Upper lobe of left lung (tissue), 6 donors: ENCODE measurements around the gene D2HGDH. TPM values are rescaled to one million over a fixed set of nuclear protein-coding genes. Genes with fewer than 3 reads are reported as not detected.

Source experiments
- ATAC-seq, 2 donors: fragments of 200-7000 bp; cut with Tn5 transposase; one replicate each; pipeline ENCODE4 v1.9.1; 2022; ENCODE audit warnings: mild to moderate bottlenecking in 2 of 2, moderate library complexity in 2 of 2; ENCODE audit not compliant: low FRiP score in 2 of 2
- DNase-seq, 2 donors: peaks; one replicate each; pipeline ENCODE4 v3.0.0-alpha.2; 2019 to 2020
- H3K27ac ChIP-seq, 4 donors: fragments of 200-600 bp; sonication (generic); one replicate each; pipeline ENCODE4 v1.5.1; 2016 to 2019
- H3K27me3 ChIP-seq, 4 donors: fragments of 200-600 bp; sonication (generic); one replicate each; pipeline ENCODE4 v1.5.1; 2017 to 2019
- H3K36me3 ChIP-seq, 4 donors: fragments of 200-600 bp; sonication (generic); one replicate each; pipeline ENCODE4 v1.5.1; 2016 to 2019
- H3K4me1 ChIP-seq, 4 donors: fragments of 200-600 bp; sonication (generic); one replicate each; pipeline ENCODE4 v1.5.1; 2018 to 2019
- H3K4me3 ChIP-seq, 4 donors: fragments of 200-600 bp; sonication (generic); one replicate each; pipeline ENCODE4 v1.5.1; 2017 to 2019; ENCODE audit warnings: mild to moderate bottlenecking in 2 of 4, moderate library complexity in 1 of 4
- H3K9me3 ChIP-seq, 4 donors: fragments of 200-600 bp; sonication (generic); one replicate each; pipeline ENCODE4 v1.5.1; 2018 to 2019
- CTCF ChIP-seq, 6 experiments: fragments of 450-650 bp in 4 of 6; fragments of 200-600 bp in 2 of 6; sonication (generic) in 2 of 6; IDR thresholded peaks; one replicate each; pipeline ENCODE4 v1.5.1; 2016 to 2019; ENCODE audit warnings: antibody characterized with exemption in 6 of 6
- EP300 ChIP-seq, 4 donors: sonication (generic); formaldehyde crosslinking; IDR thresholded peaks; one replicate each; pipeline ENCODE4 v1.5.1; 2017; ENCODE audit warnings: antibody characterized with exemption in 4 of 4, control low read depth in 2 of 4
- POLR2A ChIP-seq, 4 donors: fragments of 450-650 bp; IDR thresholded peaks; one replicate each; pipeline ENCODE4 v1.5.1; 2016 to 2017; ENCODE audit warnings: antibody characterized with exemption in 4 of 4, mild to moderate bottlenecking in 2 of 4
- POLR2AphosphoS5 ChIP-seq, 2 donors: sonication (generic); formaldehyde crosslinking; IDR thresholded peaks; one replicate each; pipeline ENCODE4 v1.5.1; 2017; ENCODE audit warnings: antibody characterized with exemption in 2 of 2
- whole genome bisulfite sequencing, 2 donors: methylation state at CpG; one replicate each; pipeline ENCODE4 v1.1.5; 2017 to 2018; 5-methylcytosine and 5-hydroxymethylcytosine counted together
- total RNA-seq, 6 donors: library from RNA; depleted of rRNA in 4 of 6; stranded (reverse); fragments of >200 nt in 4 of 6; gene quantifications; one replicate each; pipeline versions ENCODE4 v1.1.0 to v1.2.1, GENCODE V29; 2016 to 2021
- donor health status: DM: no; HTN: no; CAD: no; lungs with moderate emphysema.
- donor health status: DM: no; HTN: yes; CAD: no; lungs with severe emphysema.

D2HGDH gene
- total RNA-seq, 6 donors from 2014 or later: 12.5 to 155 (median 35.8) TPM

GRCh38 chr2:241808721-241809382 lies 74.4 kb downstream of the D2HGDH start, which contains the start of gene NEU4:
Gene NEU4 (plus strand): TSS chr2:241809193. CDS start chr2:241814485, 5,292 bp downstream.
- TF ChIP-seq CTCF (IDR thresholded peaks at IDR 0.05): no peak
- no peak for TF ChIP-seq POLR2A (IDR thresholded peaks at IDR 0.05)
- no peak for TF ChIP-seq EP300 (IDR thresholded peaks at IDR 0.05)
- no peak for TF ChIP-seq POLR2AphosphoS5 (IDR thresholded peaks at IDR 0.05)
- no peak within 1 kb of the TSS for H3K27ac ChIP-seq

GRCh38 chr2:241809383-241810306 lies 75.2 kb downstream of the D2HGDH start:
- Histone ChIP-seq H3K27me3 (peaks cover 0 to under 1% (median under 1%) of the 10 kb centered on the region in 4 donors), H3K4me3 (no peak overlapping the region), H3K9me3 (no peaks in the 10 kb centered on the region), H3K4me1 (peaks cover under 1 to 2% (median 2%) of the 10 kb centered on the region in 4 donors), H3K36me3 (no peaks in the 10 kb centered on the region), H3K27ac (no peak overlapping the region)
- peak in 1 of 2 donors; percentile 63 for DNase-seq
- ATAC-seq: no peak
- TF ChIP-seq CTCF (IDR thresholded peaks at IDR 0.05) (no peak), POLR2AphosphoS5 (IDR thresholded peaks at IDR 0.05) (no peak), POLR2A (IDR thresholded peaks at IDR 0.05) (no peak), EP300 (IDR thresholded peaks at IDR 0.05) (no peak)
- WGBS, 2 donors: 81 to 85% methylated on average over 15 to 27 of the region's 29 CpGs

More at GRCh38 chr2:241808721-241809382, 74.4 kb downstream of the D2HGDH start, which contains the start of gene NEU4:
- Histone ChIP-seq H3K27me3 (peaks cover 0 to 9% (median 4%) of the 10 kb centered on the region in 4 donors), H3K4me3 (no peak within 1 kb of the TSS), H3K36me3 (no peaks in the 10 kb centered on the region), H3K4me1 (peaks cover 8 to 10% (median 10%) of the 10 kb centered on the region in 4 donors), H3K9me3 (no peaks in the 10 kb centered on the region)
- ATAC-seq (no peak), DNase-seq (peak in 1 of 2 donors; percentile 77)
- WGBS, 2 donors: 90 to 91% methylated on average over 29 to 31 of the region's 31 CpGs

- 80 to 82% methylated on average over 16 to 20 of the region's 28 CpGs for WGBS, 2 donors
- H3K4me1 ChIP-seq: no peaks in the 10 kb centered on the region
- H3K4me3 ChIP-seq: no peak overlapping the region
- no peaks in the 10 kb centered on the region for H3K27me3 ChIP-seq
- H3K27ac ChIP-seq: no peak overlapping the region
- no peak for TF ChIP-seq POLR2A (IDR thresholded peaks at IDR 0.05)
- TF ChIP-seq CTCF (IDR thresholded peaks at IDR 0.05): no peak
- no peak for TF ChIP-seq EP300 (IDR thresholded peaks at IDR 0.05)
- no peak for TF ChIP-seq POLR2AphosphoS5 (IDR thresholded peaks at IDR 0.05)
- DNase-seq: peak in 1 of 2 donors; percentile 18
- no peaks in the 10 kb centered on the region for H3K36me3 ChIP-seq
- peak in 1 of 2 donors; percentile 4 for ATAC-seq
- H3K9me3 ChIP-seq: no peaks in the 10 kb centered on the region
These were observed 76.1 kb downstream of the D2HGDH start for GRCh38 chr2:241810307-241811200.

- DNase-seq: peak in 1 of 2 donors; percentile 80
- Histone ChIP-seq H3K27me3 (no peaks in the 10 kb centered on the region), H3K4me3 (no peak overlapping the region), H3K4me1 (no peaks in the 10 kb centered on the region), H3K27ac (no peak overlapping the region), H3K36me3 (no peaks in the 10 kb centered on the region), H3K9me3 (no peaks in the 10 kb centered on the region)
- no peak for TF ChIP-seq POLR2AphosphoS5 (IDR thresholded peaks at IDR 0.05)
- no peak for TF ChIP-seq CTCF (IDR thresholded peaks at IDR 0.05)
- TF ChIP-seq EP300 (IDR thresholded peaks at IDR 0.05): no peak
- TF ChIP-seq POLR2A (IDR thresholded peaks at IDR 0.05): no peak
- ATAC-seq: no peak
- WGBS, 2 donors: 87 to 94% methylated on average over 7 to 27 of the region's 27 CpGs
These were observed 76.9 kb downstream of the D2HGDH start for GRCh38 chr2:241811201-241811951.
